GM23338 (cell line): ENCODE measurements around the gene RTP5. TPM values are rescaled to one million over a fixed set of nuclear protein-coding genes. Genes with fewer than 3 reads are reported as not detected.
"Not testable (repeated sequence)": the region's sequence is repeated elsewhere in the genome, so short reads cannot be mapped to it uniquely, and the experiment has no call there.

Experiments
- ATAC-seq: fragments of 200-7000 bp; cut with Tn5 transposase; 3 replicates; pipeline ENCODE4 v1.9.1; 2020
- DNase-seq: peaks from one replicate; pipeline ENCODE4 v3.0.0-alpha.2; 2015; ENCODE audit warnings: low spot score
- H2AFZ ChIP-seq: fragments of 200-600 bp; sonication (generic); 2 replicates; pipeline ENCODE4 v1.8.0; 2016; ENCODE audit warnings: antibody characterized with exemption, mild to moderate bottlenecking, moderate library complexity
- H3F3A ChIP-seq: fragments of 200-600 bp; sonication (generic); replicated peaks from 2 replicates; pipeline ENCODE4 v1.8.0; 2017; ENCODE audit warnings: antibody characterized with exemption, mixed run types, low read depth
- H3K27ac ChIP-seq: fragments of 200-600 bp; sonication (generic); 2 replicates; pipeline ENCODE4 v1.6.1; 2016; ENCODE audit warnings: low read depth
- H3K27me3 ChIP-seq: fragments of 200-600 bp; sonication (generic); 2 replicates; pipeline ENCODE4 v1.8.0; 2016; ENCODE audit warnings: mild to moderate bottlenecking, mixed run types, moderate library complexity; ENCODE audit not compliant: insufficient read depth
- H3K36me3 ChIP-seq: fragments of 200-600 bp; sonication (generic); 2 replicates; pipeline ENCODE4 v1.8.0; 2016; ENCODE audit warnings: mild to moderate bottlenecking; ENCODE audit not compliant: insufficient read depth
- H3K4me1 ChIP-seq: fragments of 200-600 bp; sonication (generic); 2 replicates; pipeline ENCODE4 v1.8.0; 2016; ENCODE audit warnings: mild to moderate bottlenecking, moderate library complexity; ENCODE audit not compliant: insufficient read depth
- H3K4me2 ChIP-seq: fragments of 200-600 bp; sonication (generic); 2 replicates; pipeline ENCODE4 v1.7.1; 2017; ENCODE audit warnings: mixed run types
- H3K4me3 ChIP-seq: fragments of 200-600 bp; sonication (generic); 2 replicates; pipeline ENCODE4 v1.6.1; 2016; ENCODE audit warnings: mixed run types
- H3K79me2 ChIP-seq: fragments of 200-600 bp; sonication (generic); replicated peaks from 2 replicates; pipeline ENCODE4 v1.8.0; 2017; ENCODE audit warnings: mild to moderate bottlenecking; ENCODE audit not compliant: insufficient read depth
- H3K9me2 ChIP-seq: fragments of 200-600 bp; sonication (generic); 2 replicates; pipeline ENCODE4 v1.8.0; 2017; ENCODE audit not compliant: insufficient read depth
- H4K20me1 ChIP-seq: fragments of 200-600 bp; sonication (generic); replicated peaks from 2 replicates; pipeline ENCODE4 v1.8.0; 2017; ENCODE audit warnings: mild to moderate bottlenecking; ENCODE audit not compliant: insufficient read depth
- H3K27ac Mint-ChIP-seq: 2 replicates; pipeline ENCODE4 v1.8.0; 2020; ENCODE audit warnings: inconsistent platforms, mild to moderate bottlenecking, moderate library complexity, mixed read lengths
- H3K27me3 Mint-ChIP-seq: 3 replicates; pipeline ENCODE4 v1.8.0; 2022; ENCODE audit warnings: low read depth, mild to moderate bottlenecking, moderate library complexity, mixed read lengths, inconsistent platforms; ENCODE audit not compliant: insufficient read depth, poor library complexity
- H3K36me3 Mint-ChIP-seq: 3 replicates; pipeline ENCODE4 v1.8.0; 2021; ENCODE audit warnings: low read depth, mild to moderate bottlenecking, inconsistent platforms, moderate library complexity, mixed read lengths
- H3K4me1 Mint-ChIP-seq: 3 replicates; pipeline ENCODE4 v1.8.0; 2020; ENCODE audit warnings: mild to moderate bottlenecking, inconsistent platforms, mixed read lengths
- H3K4me3 Mint-ChIP-seq: 3 replicates; pipeline ENCODE4 v1.8.0; 2021; ENCODE audit warnings: moderate library complexity, mild to moderate bottlenecking, inconsistent platforms, mixed read lengths
- H3K9me3 Mint-ChIP-seq: 3 replicates; pipeline ENCODE4 v1.8.0; 2020; ENCODE audit warnings: moderate library complexity, mild to moderate bottlenecking, inconsistent platforms, mixed read lengths
- CTCF ChIP-seq, 2 experiments: fragments of 200-600 bp in 1 of 2; sonication (generic) in 1 of 2; conservative IDR thresholded peaks; 2 replicates each; pipeline versions ENCODE4 v1.5.1 to v1.6.1; 2016 to 2017; ENCODE audit warnings: antibody characterized with exemption in 2 of 2, low read depth in 2 of 2, mild to moderate bottlenecking in 2 of 2, moderate library complexity in 1 of 2
- JUNB ChIP-seq: IDR thresholded peaks from one replicate; pipeline ENCODE4 v1.6.1; 2016; ENCODE audit warnings: antibody characterized with exemption; ENCODE audit not compliant: unreplicated experiment
- POLR2AphosphoS5 ChIP-seq: IDR thresholded peaks from 2 replicates; pipeline ENCODE4 v1.6.1; 2016; ENCODE audit warnings: antibody characterized with exemption, low read depth
- STAT1 ChIP-seq: IDR thresholded peaks from one replicate; pipeline ENCODE4 v1.6.1; 2016; ENCODE audit warnings: antibody characterized with exemption; ENCODE audit not compliant: unreplicated experiment
- ZNF114 ChIP-seq: fragments of 250-450 bp; sonication (Bioruptor Pico); IDR thresholded peaks from 2 replicates; pipeline ENCODE4 v1.5.0; 2020; ENCODE audit warnings: mild to moderate bottlenecking, moderate library complexity
- ZNF331 ChIP-seq: fragments of 250-450 bp; sonication (Bioruptor Pico); IDR thresholded peaks from 2 replicates; pipeline ENCODE4 v1.5.0; 2020; ENCODE audit warnings: low read depth, mild to moderate bottlenecking, moderate library complexity
- ZNF462 ChIP-seq: fragments of 250-450 bp; sonication (Bioruptor Pico); IDR thresholded peaks from 2 replicates; pipeline ENCODE4 v1.5.0; 2020; ENCODE audit warnings: mild to moderate bottlenecking, moderate library complexity
- polyA plus RNA-seq: library from polyadenylated mRNA; unstranded; fragments of >200 nt; fragmentation: Nextera tagmentation; extraction: Ambion mirVana; gene quantifications from 2 replicates; pipeline ENCODE4 v1.2.1, GENCODE V29; 2016
- total RNA-seq: library from RNA; depleted of rRNA; stranded (reverse); fragments of >200 nt; shearing (Covaris generic); gene quantifications from 2 replicates; pipeline ENCODE4 v1.2.3, GENCODE V29; 2014

RTP5 gene
- total and polyA plus RNA-seq, 2 experiments from 2014 or later: not detected

GRCh38 chr2:241823531-241824437, 45.7 kb upstream of the RTP5 start:
- H3K79me2 ChIP-seq, H4K20me1 ChIP-seq, H3K4me1 ChIP-seq, DNase-seq, H3K9me2 ChIP-seq, H3K27ac Mint-ChIP-seq, H3K27ac ChIP-seq, H3K4me3 ChIP-seq, H3K36me3 ChIP-seq, H2AFZ ChIP-seq, H3K27me3 ChIP-seq, H3K4me2 ChIP-seq, ATAC-seq: not testable (repeated sequence)
- Mint-ChIP-seq H3K36me3 (peaks cover 13% of the 10 kb centered on the region), H3K4me1 (peaks cover 17% of the 10 kb centered on the region), H3K9me3 (peaks cover 40% of the 10 kb centered on the region), H3K4me3 (peak overlapping the region; percentile 38; the same call in 2 of the 3 replicates), H3K27me3 (peaks cover 31% of the 10 kb centered on the region)
- H3F3A ChIP-seq: peaks cover 18% of the 10 kb centered on the region

- no peaks in the 10 kb centered on the region for H3K4me1 ChIP-seq
- ATAC-seq (no peak), DNase-seq (no peak)
- no peak overlapping the region for H3K4me2 ChIP-seq
- H4K20me1 ChIP-seq: no peaks in the 10 kb centered on the region
- no peak overlapping the region for H3K4me3 ChIP-seq
- no peak overlapping the region for H3K27ac ChIP-seq
- H3F3A ChIP-seq: peaks cover 12% of the 10 kb centered on the region
- no peak overlapping the region for H2AFZ ChIP-seq
- peaks cover 20% of the 10 kb centered on the region for H3K27me3 Mint-ChIP-seq
- H3K27me3 ChIP-seq: no peaks in the 10 kb centered on the region
- H3K4me1 Mint-ChIP-seq: peaks cover 12% of the 10 kb centered on the region
- H3K36me3 ChIP-seq: no peaks in the 10 kb centered on the region
- H3K9me3 Mint-ChIP-seq: peaks cover 39% of the 10 kb centered on the region
- H3K4me3 Mint-ChIP-seq: no peak overlapping the region
- H3K9me2 ChIP-seq: no peaks in the 10 kb centered on the region
- no peak overlapping the region for H3K27ac Mint-ChIP-seq
- no peak for TF ChIP-seq POLR2AphosphoS5
- H3K79me2 ChIP-seq: no peaks in the 10 kb centered on the region
- H3K36me3 Mint-ChIP-seq: peaks cover 12% of the 10 kb centered on the region
These were observed 42.1 kb upstream of the RTP5 start for GRCh38 chr2:241827394-241827793.

GRCh38 chr2:241833101-241833663, 36.3 kb upstream of the RTP5 start:
- DNase-seq (no peak), ATAC-seq (no peak)
- Mint-ChIP-seq H3K36me3 (no peaks in the 10 kb centered on the region), H3K27me3 (peaks cover 3% of the 10 kb centered on the region), H3K4me1 (peaks cover 10% of the 10 kb centered on the region), H3K4me3 (no peak overlapping the region), H3K27ac (no peak overlapping the region), H3K9me3 (no peaks in the 10 kb centered on the region)
- H2AFZ ChIP-seq: peak overlapping the region; percentile 1; the same call in 1 of the 2 replicates
- no peak overlapping the region for H3K4me2 ChIP-seq
- no peak overlapping the region for H3K4me3 ChIP-seq
- H3K27ac ChIP-seq: no peak overlapping the region
- H3K4me1 ChIP-seq: no peaks in the 10 kb centered on the region
- H3K27me3 ChIP-seq: no peaks in the 10 kb centered on the region
- no peaks in the 10 kb centered on the region for H3K79me2 ChIP-seq
- H4K20me1 ChIP-seq: no peaks in the 10 kb centered on the region
- H3K36me3 ChIP-seq: no peaks in the 10 kb centered on the region
- no peaks in the 10 kb centered on the region for H3F3A ChIP-seq
- H3K9me2 ChIP-seq: no peaks in the 10 kb centered on the region
- TF ChIP-seq ZNF114 (CRISPR knock-in tag) (no peak), STAT1 (no peak), ZNF331 (CRISPR knock-in tag) (no peak), CTCF (conservative IDR thresholded peaks at IDR 0.05; ENCODE audit: low read depth in 2 of 2) (no peak), JUNB (no peak), ZNF462 (no peak)
